Measurements from ENCODE around the gene THTPA. TPM values are rescaled to one million over a fixed set of nuclear protein-coding genes. Genes with fewer than 3 reads are reported as not detected.
"Not testable (repeated sequence)": the region's sequence is repeated elsewhere in the genome, so short reads cannot be mapped to it uniquely, and the experiment has no call there.

THTPA gene
- total RNA-seq, 1 donor from 2014 or later = 20.2 TPM

GRCh38 chr14:23533652-23534435 is 22.2 kb upstream of the THTPA start:
- DNase-seq (ENCODE audit: low spot score) = no peak

- DNase-seq (ENCODE audit: low spot score) = no peak
Measured at GRCh38 chr14:23535943-23536342, 20.1 kb upstream of the THTPA start.

GRCh38 chr14:23536494-23536893 is 19.6 kb upstream of the THTPA start:
- no peak for DNase-seq (ENCODE audit: low spot score)

- not testable (repeated sequence) for DNase-seq (ENCODE audit: low spot score)
Measured at GRCh38 chr14:23536906-23537305, 19.2 kb upstream of the THTPA start.

- no peak for DNase-seq (ENCODE audit: low spot score)
Measured at GRCh38 chr14:23537351-23538049, 18.6 kb upstream of the THTPA start.

GRCh38 chr14:23538050-23538718 is 17.9 kb upstream of the THTPA start:
- no peak for DNase-seq (ENCODE audit: low spot score)

- no peak for DNase-seq (ENCODE audit: low spot score)
Measured at GRCh38 chr14:23538785-23539184, 17.3 kb upstream of the THTPA start.

- DNase-seq (ENCODE audit: low spot score) = no peak
Measured at GRCh38 chr14:23539248-23540140, 16.6 kb upstream of the THTPA start.

GRCh38 chr14:23540141-23540469 is 16.0 kb upstream of the THTPA start:
- DNase-seq (ENCODE audit: low spot score) = no peak

GRCh38 chr14:23542261-23542660 is 13.8 kb upstream of the THTPA start:
- no peak for DNase-seq (ENCODE audit: low spot score)

GRCh38 chr14:23543403-23543802 is 12.7 kb upstream of the THTPA start:
- DNase-seq (ENCODE audit: low spot score) = no peak

GRCh38 chr14:23544511-23545447 is 11.3 kb upstream of the THTPA start:
- no peak for DNase-seq (ENCODE audit: low spot score)

GRCh38 chr14:23545740-23546365 is 10.2 kb upstream of the THTPA start:
- DNase-seq (ENCODE audit: low spot score) = no peak

GRCh38 chr14:23546450-23547035 is 9.5 kb upstream of the THTPA start:
- DNase-seq (ENCODE audit: low spot score) = no peak

- no peak for DNase-seq (ENCODE audit: low spot score)
Measured at GRCh38 chr14:23547924-23548323, 8.1 kb upstream of the THTPA start.

GRCh38 chr14:23548351-23549318 is 7.4 kb upstream of the THTPA start:
- DNase-seq (ENCODE audit: low spot score) = no peak

GRCh38 chr14:23550131-23550811 is 5.8 kb upstream of the THTPA start:
- no peak for DNase-seq (ENCODE audit: low spot score)

GRCh38 chr14:23550812-23551265 is 5.2 kb upstream of the THTPA start:
- no peak for DNase-seq (ENCODE audit: low spot score)

All from ureter (tissue), 1 donor.